Adrenal gland (tissue), 5 donors: ENCODE measurements around the gene UNC5C.

Experiments
- POLR2A ChIP-seq, 2 donors: fragments of 450-650 bp; IDR thresholded peaks; one replicate each; pipeline ENCODE4 v1.6.1; 2017; ENCODE audit warnings: antibody characterized with exemption in 2 of 2, mild to moderate bottlenecking in 2 of 2, moderate library complexity in 1 of 2
- TF ChIP-seq, protein P1 (sequence below), 6 experiments: fragments of 450-650 bp in 4 of 6; fragments of 200-600 bp in 2 of 6; sonication (generic) in 1 of 6; IDR thresholded peaks; 1 replicate in 5 of 6; 2 replicates in 1 of 6; pipeline versions ENCODE4 v1.5.1 to v1.8.0; 2016 to 2021; ENCODE audit warnings: antibody characterized with exemption in 6 of 6, mild to moderate bottlenecking in 2 of 6, moderate library complexity in 1 of 6
- donor health status: DM: no; HTN: no; CAD: no.

DNA sequence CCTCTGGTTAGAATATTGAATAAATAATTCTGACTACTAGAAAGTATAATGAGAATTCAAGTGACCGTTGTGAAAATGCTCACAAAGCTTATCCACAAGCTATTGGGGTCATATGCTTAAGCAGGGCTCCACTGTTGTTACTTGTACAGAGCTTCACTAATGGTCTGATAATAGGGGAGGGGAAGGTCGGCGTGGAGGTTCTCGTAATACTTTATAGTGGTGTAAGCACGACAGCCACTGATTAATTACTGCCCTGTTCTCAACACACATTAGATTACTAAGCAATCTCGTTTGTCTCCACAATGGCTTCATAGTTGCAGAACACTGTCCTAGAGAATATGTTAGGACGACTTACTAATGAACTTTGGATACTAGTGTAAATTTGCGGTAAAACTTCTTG, 11.6 kb downstream of the UNC5C start:
- TF ChIP-seq, protein P1, sequence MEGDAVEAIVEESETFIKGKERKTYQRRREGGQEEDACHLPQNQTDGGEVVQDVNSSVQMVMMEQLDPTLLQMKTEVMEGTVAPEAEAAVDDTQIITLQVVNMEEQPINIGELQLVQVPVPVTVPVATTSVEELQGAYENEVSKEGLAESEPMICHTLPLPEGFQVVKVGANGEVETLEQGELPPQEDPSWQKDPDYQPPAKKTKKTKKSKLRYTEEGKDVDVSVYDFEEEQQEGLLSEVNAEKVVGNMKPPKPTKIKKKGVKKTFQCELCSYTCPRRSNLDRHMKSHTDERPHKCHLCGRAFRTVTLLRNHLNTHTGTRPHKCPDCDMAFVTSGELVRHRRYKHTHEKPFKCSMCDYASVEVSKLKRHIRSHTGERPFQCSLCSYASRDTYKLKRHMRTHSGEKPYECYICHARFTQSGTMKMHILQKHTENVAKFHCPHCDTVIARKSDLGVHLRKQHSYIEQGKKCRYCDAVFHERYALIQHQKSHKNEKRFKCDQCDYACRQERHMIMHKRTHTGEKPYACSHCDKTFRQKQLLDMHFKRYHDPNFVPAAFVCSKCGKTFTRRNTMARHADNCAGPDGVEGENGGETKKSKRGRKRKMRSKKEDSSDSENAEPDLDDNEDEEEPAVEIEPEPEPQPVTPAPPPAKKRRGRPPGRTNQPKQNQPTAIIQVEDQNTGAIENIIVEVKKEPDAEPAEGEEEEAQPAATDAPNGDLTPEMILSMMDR (IDR thresholded peaks at IDR 0.05), result no peak
- no peak for TF ChIP-seq POLR2A (IDR thresholded peaks at IDR 0.05)
